KMS-11 (cell line): ENCODE results near the gene EGF.
A peak's percentile ranks its signal among the peaks of the same experiment; 100 is the strongest.

Experiments
- H2AFZ ChIP-seq: fragments of 200-600 bp; sonication (generic); 2 replicates; pipeline ENCODE4 v1.6.1; 2016; ENCODE audit warnings: antibody characterized with exemption, mixed run types, low read depth
- H3K27ac ChIP-seq: fragments of 200-600 bp; sonication (generic); 2 replicates; pipeline ENCODE4 v1.6.1; 2016; ENCODE audit warnings: mild to moderate bottlenecking, mixed run types
- H3K27me3 ChIP-seq: fragments of 200-600 bp; sonication (generic); 2 replicates; pipeline ENCODE4 v1.6.1; 2017; ENCODE audit warnings: mild to moderate bottlenecking, low read depth, mixed run types, moderate library complexity; ENCODE audit not compliant: insufficient read depth
- H3K36me3 ChIP-seq: fragments of 200-600 bp; sonication (generic); 2 replicates; pipeline ENCODE4 v1.6.1; 2017; ENCODE audit warnings: mild to moderate bottlenecking, mixed run types; ENCODE audit not compliant: insufficient read depth
- H3K4me1 ChIP-seq: fragments of 200-600 bp; sonication (generic); 2 replicates; pipeline ENCODE4 v1.6.1; 2016; ENCODE audit warnings: mild to moderate bottlenecking, low read depth, mixed run types; ENCODE audit not compliant: poor library complexity, severe bottlenecking
- H3K4me2 ChIP-seq: fragments of 200-600 bp; sonication (generic); 2 replicates; pipeline ENCODE4 v1.7.0; 2016; ENCODE audit warnings: mild to moderate bottlenecking, mixed run types
- H3K4me3 ChIP-seq: fragments of 200-600 bp; sonication (generic); IDR thresholded peaks from 2 replicates; pipeline ENCODE4 v1.6.1; 2017; ENCODE audit warnings: low read depth, low read length, mixed read lengths; ENCODE audit not compliant: insufficient read depth
- H3K79me2 ChIP-seq: fragments of 200-600 bp; sonication (generic); 2 replicates; pipeline ENCODE4 v1.6.1; 2016; ENCODE audit warnings: low read depth, mixed run types; ENCODE audit not compliant: insufficient read depth
- H3K9ac ChIP-seq: fragments of 200-600 bp; sonication (generic); 2 replicates; pipeline ENCODE4 v1.6.1; 2016; ENCODE audit warnings: mild to moderate bottlenecking, mixed run types
- H4K20me1 ChIP-seq: fragments of 200-600 bp; sonication (generic); 2 replicates; pipeline ENCODE4 v1.6.1; 2016; ENCODE audit warnings: mild to moderate bottlenecking, mixed run types; ENCODE audit not compliant: insufficient read depth
- TF ChIP-seq, protein P1 (sequence below): fragments of 200-600 bp; sonication (generic); conservative IDR thresholded peaks from 2 replicates; pipeline ENCODE4 v1.6.1; 2017; ENCODE audit warnings: low read depth, mild to moderate bottlenecking, antibody characterized with exemption, low read length, moderate library complexity, mixed read lengths

EGF gene

DNA sequence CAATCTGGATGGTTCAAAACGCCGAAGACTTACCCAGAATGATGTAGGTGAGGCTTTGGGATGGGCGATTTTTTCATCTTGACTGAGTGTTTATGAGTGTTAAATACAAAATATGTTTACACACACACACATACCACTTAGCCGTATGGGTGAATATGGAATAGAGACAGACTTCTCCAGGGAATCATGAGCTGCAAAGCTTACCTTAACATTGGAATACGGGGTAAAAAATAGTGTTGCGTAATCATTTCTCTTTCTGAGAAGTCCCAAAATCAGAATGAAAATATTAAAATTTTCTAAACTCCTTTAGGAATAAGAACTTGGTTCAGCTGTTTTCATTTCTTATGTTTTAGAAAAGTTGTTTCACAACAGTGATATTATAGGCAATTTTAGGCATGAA is 63.5 kb downstream of the EGF start:
- Histone ChIP-seq H3K4me3 (no peak overlapping the region), H3K79me2 (no peaks in the 10 kb centered on the region), H4K20me1 (no peaks in the 10 kb centered on the region), H3K9ac (no peak overlapping the region), H3K27me3 (no peaks in the 10 kb centered on the region), H3K4me2 (no peak overlapping the region), H3K36me3 (no peaks in the 10 kb centered on the region), H3K27ac (no peak overlapping the region), H3K4me1 (no peaks in the 10 kb centered on the region), H2AFZ (no peak overlapping the region)
- TF ChIP-seq, protein P1, sequence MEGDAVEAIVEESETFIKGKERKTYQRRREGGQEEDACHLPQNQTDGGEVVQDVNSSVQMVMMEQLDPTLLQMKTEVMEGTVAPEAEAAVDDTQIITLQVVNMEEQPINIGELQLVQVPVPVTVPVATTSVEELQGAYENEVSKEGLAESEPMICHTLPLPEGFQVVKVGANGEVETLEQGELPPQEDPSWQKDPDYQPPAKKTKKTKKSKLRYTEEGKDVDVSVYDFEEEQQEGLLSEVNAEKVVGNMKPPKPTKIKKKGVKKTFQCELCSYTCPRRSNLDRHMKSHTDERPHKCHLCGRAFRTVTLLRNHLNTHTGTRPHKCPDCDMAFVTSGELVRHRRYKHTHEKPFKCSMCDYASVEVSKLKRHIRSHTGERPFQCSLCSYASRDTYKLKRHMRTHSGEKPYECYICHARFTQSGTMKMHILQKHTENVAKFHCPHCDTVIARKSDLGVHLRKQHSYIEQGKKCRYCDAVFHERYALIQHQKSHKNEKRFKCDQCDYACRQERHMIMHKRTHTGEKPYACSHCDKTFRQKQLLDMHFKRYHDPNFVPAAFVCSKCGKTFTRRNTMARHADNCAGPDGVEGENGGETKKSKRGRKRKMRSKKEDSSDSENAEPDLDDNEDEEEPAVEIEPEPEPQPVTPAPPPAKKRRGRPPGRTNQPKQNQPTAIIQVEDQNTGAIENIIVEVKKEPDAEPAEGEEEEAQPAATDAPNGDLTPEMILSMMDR = no peak

DNA sequence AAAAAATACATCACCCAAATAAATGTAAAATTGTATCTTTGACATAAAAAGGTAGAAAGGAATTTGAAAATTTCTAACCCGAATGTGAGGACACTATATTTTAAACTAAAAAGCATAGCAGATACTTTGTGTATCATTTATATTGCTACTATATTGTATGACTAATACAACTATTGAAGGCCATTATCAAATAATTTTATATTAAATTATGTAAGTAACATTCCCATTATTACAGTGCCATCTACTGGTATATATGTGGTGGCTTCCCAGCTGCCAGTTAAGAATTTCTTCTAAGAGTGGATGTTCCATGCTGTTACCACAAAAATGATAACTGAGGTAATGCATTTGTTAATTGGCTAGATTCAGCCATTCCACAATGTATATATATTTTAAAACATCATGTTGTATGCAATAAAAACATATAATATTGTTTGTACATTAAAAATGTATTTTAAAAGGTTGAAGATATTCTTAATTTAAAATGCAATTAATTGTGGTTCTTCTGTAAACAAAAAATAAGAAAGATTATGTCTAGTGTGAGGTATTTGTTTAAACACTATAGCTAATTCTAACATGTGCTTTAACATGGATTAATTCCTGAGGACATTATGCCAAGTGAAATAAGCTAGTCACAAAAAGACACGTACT is 65.3 kb downstream of the EGF start:
- TF ChIP-seq, protein P1 = peak; percentile 78
- Histone ChIP-seq H3K9ac (no peak overlapping the region), H3K79me2 (no peaks in the 10 kb centered on the region), H3K4me3 (no peak overlapping the region), H4K20me1 (no peaks in the 10 kb centered on the region), H2AFZ (no peak overlapping the region), H3K4me2 (no peak overlapping the region), H3K4me1 (no peaks in the 10 kb centered on the region), H3K27me3 (no peaks in the 10 kb centered on the region), H3K36me3 (no peaks in the 10 kb centered on the region), H3K27ac (no peak overlapping the region)

DNA sequence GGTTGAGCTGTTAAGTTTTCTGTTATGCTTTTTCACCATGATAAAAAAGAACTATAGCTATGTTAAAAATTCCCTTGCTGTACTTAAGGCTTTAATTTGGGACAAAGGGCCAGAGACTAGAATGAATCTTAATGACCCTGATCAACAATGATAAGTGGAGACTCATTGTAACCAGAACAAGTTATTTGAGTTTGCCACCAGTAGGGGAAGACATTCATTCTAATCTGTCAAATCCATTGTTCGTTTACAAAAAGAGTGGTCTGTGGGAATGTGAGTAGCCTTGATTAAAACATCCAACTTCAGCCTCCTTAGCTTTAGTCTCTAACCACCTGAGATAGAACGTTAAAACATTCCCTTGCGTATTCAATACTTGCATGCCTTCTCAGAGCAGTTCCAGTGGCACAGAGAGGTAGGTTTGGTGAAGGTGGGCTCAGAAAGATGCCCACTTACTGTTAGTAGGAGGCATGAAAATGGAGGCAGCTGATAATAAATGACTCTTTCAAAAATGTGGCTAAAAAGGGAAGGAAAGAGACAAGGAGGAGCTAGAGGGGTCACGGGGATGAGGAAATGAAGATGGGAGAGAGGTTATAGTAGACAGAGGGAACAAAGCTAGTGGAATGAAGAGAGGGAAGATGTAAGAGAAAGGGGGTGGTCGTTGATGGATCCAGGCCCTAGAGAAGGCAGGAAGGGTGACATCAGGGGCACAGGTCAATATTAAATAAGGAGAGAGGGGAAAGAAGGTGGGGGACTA is 66.2 kb downstream of the EGF start:
- Histone ChIP-seq H3K36me3 (no peaks in the 10 kb centered on the region), H2AFZ (no peak overlapping the region), H3K4me3 (no peak overlapping the region), H4K20me1 (no peaks in the 10 kb centered on the region), H3K27ac (no peak overlapping the region), H3K79me2 (no peaks in the 10 kb centered on the region), H3K4me1 (no peaks in the 10 kb centered on the region), H3K27me3 (no peaks in the 10 kb centered on the region), H3K9ac (no peak overlapping the region), H3K4me2 (no peak overlapping the region)
- TF ChIP-seq, protein P1 = peak; percentile 22; the same call in 1 of the 2 replicates

DNA sequence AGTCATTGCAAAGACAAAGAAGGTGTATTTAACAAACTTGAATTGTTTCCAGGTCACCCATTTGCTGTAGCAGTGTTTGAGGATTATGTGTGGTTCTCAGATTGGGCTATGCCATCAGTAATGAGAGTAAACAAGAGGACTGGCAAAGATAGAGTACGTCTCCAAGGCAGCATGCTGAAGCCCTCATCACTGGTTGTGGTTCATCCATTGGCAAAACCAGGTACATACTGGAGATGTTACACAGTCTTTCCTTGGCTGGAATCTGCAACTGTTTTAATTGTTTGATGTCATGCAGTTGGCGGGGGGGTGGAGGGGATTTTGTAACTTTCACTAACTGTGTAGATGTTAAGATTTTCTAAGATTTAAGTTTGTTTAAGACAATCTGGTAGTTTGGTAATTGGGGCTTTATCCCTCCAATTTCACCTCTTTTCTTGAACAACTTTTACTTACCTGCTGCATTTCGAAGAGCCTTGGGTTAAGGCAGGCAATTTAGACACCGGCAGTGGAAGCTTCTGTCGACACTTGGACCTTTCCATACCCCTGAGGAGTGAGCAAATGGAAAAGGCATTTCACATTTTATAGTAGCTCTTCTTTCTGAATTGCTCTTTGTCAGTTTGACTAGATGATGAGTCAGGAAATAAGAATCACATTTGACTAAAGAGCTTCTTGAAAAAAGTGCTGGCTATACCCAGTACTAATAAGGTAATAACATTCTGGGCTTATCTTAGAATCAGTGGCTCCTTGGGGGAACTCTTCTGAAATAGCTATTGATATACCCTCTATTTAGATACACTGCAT is 67.4 kb downstream of the EGF start:
- no peaks in the 10 kb centered on the region for H4K20me1 ChIP-seq
- H3K36me3 ChIP-seq = no peaks in the 10 kb centered on the region
- no peaks in the 10 kb centered on the region for H3K4me1 ChIP-seq
- H3K79me2 ChIP-seq = no peaks in the 10 kb centered on the region
- H3K9ac ChIP-seq = no peak overlapping the region
- no peak overlapping the region for H3K4me3 ChIP-seq
- no peak overlapping the region for H2AFZ ChIP-seq
- no peak overlapping the region for H3K4me2 ChIP-seq
- no peak overlapping the region for H3K27ac ChIP-seq
- TF ChIP-seq, protein P1 = no peak
- H3K27me3 ChIP-seq = no peaks in the 10 kb centered on the region
